ENCODE data around the gene AAR2.

The AAR2 gene, protein sequence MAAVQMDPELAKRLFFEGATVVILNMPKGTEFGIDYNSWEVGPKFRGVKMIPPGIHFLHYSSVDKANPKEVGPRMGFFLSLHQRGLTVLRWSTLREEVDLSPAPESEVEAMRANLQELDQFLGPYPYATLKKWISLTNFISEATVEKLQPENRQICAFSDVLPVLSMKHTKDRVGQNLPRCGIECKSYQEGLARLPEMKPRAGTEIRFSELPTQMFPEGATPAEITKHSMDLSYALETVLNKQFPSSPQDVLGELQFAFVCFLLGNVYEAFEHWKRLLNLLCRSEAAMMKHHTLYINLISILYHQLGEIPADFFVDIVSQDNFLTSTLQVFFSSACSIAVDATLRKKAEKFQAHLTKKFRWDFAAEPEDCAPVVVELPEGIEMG

DNA sequence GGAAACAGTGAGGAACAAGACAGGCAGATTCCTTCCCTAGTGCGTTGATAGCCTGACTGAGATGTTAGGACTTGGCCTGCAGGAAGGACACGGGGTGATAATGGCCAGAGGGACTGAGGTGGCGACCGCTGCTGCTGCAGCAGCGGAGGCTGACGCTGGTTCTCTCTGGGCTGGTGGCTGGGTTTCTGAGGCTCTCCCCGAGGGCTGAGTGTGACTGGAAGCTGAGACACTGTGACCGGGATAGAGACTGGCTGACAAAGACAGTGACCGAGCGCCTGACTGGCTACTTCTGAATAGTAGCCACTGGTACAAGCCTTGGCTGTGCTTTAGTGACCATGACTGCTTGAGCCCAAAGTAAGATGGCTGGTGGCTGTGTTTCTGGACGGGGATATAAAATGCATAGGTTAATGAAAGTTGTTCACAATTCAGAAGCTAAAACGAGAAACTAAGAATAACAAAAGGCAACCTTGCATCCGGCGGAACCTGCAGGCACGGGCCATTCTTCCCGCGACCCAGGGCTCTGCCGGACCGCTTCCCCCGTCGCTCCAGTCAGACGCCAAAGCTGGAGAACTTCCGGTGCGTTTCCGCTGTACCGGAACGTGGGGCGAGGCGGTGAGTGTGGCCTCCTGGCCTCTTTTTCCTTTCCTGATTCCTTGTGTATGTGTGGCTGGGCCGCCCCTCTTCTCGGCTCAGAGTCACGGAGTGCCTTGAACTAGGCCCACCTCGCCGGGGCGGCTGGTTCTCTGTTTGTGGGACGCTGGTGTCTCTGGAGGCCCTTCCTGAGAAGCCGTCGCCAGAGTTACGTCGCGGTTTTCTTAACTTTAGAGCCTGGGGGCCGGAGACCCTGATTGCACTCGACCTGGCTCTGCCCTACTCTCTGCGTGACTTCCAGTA, at the start of gene AAR2:
AAR2 (plus strand) TSS at position 587 of the 894 bp plus-strand sequence. CDS start 3,391 bp downstream, outside the sequence.
- DNase-seq (ENCODE audit: low read depth), result peak; percentile 51

DNA sequence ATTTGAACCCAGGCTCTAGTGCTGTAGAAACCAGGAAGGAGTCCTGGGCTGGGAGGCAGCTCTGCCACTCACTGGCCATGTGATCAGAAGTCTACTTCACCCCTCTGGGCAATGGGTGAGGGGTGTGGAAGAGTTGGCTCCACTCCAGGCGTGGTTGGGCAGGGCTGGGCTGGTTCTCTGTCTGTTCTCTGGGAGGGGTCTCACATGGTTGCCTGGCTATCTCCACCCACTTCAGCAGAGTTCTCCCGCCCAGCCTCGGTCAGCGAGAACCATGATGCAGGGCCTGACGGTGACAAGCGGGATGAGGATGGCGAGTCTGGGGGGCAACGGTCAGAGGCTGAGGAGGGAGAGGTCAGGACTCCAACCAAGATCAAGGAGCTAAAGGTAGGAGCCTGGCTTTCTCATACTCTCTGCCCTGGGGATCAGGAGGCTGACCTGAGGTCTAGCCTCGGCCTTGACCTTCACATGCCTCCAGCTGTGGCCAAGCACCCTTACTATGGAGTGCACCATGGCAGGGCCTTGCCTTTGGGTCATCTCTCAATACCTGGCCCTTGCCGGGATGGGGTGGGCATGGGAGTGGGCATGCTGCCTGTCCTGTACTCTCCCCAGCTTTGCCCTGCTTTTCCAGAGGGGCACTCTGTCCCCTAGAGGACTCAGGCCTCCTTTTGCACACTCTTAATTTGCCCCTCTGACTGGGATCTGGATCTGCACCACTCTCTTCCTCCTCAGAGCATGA, 42.1 kb upstream of the AAR2 start:
- DNase-seq (ENCODE audit: low read depth), result no peak

DNA sequence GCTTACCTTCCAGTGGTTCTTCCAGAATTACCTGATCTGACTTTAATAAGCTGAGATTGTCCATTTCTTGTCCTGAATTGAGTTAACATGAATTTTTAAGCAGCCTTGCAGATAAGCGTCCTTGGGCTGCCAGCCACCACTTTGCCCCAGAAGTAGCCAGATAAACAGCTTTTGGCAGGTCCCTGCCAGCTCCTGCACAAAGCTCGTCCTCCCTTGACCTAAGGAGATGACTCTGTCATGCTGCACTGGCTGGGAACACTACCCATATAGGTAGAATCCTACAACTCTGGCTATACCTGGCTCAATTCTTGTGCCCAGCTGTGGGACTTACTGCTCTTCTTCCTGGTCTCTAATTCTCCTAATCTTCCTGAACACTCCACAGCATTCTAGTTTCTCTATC, 39.6 kb upstream of the AAR2 start:
- no peak for DNase-seq (ENCODE audit: low read depth)

DNA sequence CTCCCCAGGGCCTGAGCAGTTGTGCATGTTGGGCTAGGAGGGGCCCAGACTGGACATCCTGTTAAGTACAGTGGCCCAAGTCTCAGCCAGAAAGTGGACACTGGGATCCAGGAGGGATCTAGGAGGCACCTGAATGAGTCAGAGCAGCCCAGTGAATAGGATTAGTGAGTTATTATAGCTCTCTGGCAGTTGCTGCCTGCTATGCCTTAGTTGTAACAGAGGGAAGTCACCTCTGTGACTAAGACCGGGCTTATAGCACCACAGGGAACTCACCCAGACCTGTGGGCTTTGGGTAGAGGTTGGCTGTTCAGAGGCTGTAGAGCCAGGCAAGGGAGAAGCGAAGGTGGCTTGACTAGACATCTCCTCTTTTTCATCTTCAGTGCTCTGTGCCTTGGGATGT, 39.0 kb upstream of the AAR2 start:
- no peak for DNase-seq (ENCODE audit: low read depth)

DNA sequence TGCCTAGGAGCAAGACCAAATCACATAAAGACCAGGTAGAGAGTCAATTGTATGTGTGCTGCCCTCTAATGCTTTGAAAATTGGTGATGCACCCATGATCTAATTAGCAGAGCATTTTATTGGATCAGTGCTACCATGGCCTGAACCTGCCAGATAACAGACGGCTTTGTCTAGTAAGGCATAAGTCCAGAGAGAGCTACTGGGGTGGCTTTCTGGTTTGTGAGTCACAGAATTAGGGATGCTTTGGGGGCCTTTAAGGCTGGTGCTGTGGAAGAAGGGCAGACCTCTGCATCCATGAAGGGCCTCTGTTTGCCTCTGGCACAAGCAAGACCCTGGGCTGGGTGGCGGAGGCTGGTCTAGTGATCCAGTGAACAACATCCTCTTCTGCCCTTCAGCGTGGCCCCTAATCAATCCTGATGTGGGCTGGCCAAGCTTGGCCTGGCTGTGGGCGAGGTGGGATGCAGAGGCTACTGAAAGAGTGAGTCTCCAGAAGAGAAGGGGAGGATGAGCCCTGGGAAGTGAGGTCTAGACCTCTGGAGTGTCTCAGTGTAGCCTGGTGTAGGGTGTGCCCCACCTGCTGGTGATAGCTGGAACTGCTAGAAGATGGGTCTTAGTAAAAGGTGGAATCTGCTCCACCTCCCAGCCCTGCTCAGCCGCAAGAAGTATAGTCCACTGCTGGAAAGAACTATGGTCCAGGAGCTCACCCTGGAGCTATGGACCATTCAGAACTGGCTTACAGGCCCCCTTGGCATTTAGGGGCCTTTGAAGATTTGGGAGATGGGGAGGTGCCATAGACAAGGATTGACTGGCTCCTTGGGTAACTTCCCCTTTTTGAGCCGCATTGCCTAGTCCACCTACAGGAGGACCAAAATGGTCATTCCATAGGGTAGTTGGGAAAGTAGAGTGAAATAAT, 36.7 kb upstream of the AAR2 start:
- DNase-seq (ENCODE audit: low read depth), result peak; percentile 59

DNA sequence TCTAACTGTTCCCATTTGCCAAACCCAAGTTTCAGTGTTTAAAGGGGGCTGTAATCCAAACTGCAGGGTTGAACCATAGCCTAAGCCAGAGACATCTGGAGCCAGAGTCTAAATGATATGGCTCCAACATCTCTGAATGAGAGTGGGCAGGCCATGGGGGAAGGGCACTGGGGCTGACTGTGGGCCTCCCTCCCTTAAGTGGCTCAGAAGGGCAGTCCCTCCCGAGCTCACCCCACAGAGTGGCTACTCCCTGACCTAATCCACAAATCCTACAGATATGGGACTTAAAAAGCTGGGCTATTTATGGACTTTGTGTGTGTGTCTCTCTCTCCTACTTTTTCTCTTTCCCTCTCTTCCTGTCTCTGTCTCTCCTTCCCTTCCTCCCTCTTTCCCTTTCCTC, 35.8 kb upstream of the AAR2 start:
- no peak for DNase-seq (ENCODE audit: low read depth)

DNA sequence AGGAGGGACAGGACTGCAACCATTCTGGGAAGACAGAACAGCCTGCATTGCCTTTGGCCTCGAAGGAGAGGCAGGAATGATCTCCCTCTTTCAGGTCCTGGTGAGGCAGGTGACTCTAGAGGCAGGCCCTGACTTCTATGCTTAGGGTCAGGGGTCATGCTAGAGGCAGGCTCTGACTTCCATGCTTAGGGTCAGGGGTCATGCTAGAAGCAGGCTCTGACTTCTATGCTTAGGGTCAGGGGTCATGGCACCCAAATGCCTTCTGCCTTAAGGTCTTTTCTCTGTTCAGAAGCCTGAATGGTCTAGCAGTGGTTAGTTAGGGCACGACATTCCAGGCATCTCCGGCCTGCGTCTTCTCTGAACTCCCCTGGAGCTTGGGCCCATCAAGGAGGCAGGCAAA, 35.1 kb upstream of the AAR2 start:
- DNase-seq (ENCODE audit: low read depth), result no peak

DNA sequence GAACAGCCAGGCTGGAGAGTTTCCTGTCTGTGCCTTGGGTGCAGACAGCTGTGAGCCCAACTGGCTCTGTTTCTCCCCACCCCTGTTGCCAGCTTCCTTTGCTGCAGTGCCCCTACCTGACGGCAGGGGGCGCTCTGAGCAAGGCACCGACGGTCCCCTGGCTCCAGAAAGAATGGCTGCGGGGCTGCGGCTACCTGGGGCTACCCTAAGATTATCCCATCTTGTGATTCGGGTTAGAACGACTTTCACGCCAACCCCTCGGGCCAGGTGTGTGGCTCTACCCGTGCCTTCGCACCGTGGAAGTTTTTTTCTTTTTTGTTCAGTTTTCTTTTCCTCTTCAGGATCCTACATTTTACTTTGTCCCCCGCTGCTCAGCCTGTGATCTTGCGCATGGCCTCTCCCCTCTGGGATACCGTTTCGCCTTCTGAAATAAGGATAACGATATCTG, 33.4 kb upstream of the AAR2 start:
- peak; percentile 66 for DNase-seq (ENCODE audit: low read depth)

DNA sequence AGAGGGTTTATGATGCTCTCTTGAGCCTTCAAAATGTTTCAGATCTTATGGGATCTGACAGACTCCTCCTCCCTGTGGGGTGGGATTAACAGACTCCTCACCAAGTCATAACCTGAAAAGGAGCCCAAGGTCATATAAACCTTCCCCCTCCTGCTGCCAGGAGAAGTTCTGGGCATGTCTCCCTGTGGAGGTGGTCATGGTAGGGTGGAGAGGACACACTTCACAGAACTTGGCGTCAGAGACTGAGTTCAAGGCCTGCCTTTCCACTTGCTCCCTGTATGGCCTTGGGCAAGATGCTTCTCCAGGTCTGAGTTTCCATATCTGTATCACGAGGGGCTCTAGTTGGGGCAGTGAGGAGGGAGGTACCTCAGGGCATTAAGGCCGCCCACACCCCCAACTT, 32.4 kb upstream of the AAR2 start:
- no peak for DNase-seq (ENCODE audit: low read depth)

DNA sequence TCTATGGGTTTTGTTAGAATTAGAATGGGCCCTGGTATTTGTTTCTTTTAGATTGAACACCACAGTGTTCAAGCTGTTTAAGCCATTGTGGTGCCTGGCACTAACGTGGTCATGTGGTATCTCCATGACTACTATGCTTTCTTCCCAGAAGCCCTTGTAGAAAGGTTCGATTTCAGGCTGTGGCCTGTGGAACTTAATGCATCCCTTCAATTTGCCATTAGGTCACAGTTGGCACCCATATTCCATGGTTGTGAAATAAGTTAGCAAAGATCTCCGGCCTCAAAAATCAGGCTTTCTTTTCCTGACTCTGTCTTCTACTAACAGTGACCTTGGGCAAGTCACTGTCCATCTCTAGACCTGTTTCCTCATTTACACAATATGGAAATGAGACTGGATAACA, 31.3 kb upstream of the AAR2 start:
- no peak for DNase-seq (ENCODE audit: low read depth)

DNA sequence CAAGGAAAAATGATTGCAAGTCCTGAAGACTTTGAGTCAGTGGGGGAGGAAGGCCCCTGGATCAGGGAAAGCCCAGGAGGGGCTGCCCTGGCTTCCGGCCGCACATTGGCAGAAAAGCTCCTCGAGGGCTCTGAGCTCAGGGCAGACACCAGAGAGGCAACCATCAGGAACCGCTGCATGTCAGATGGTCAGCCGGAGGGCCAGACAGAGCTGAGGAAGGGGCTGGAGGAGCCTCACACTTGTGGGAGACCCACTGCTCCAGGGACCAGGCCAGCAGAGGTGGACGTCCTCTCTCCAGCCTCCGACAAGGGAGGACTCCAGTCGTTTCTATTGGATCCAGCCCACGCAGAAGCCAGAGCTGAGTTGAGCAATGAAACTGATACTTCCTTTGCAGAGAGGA, 30.2 kb upstream of the AAR2 start:
- no peak for DNase-seq (ENCODE audit: low read depth)

DNA sequence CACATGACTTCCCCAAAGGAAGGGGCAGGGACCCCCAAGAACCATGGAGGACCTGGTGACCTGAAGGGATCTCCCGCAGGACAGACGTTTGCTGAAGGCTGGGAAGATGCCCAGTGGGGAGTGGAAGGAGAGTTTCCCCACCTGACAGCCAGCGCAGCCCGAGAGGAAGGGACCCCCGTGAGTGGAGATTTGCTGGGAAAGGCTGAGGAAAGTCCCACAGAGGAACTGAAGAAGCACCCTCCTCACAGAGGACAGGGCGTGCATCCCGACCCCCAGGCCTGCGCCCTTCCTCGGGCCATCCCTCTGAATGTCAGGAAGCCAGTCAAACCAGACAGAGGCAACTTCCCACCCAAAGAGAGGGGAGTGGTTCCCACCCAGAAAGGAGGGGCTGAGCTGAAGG, 29.6 kb upstream of the AAR2 start:
- DNase-seq (ENCODE audit: low read depth), result no peak

DNA sequence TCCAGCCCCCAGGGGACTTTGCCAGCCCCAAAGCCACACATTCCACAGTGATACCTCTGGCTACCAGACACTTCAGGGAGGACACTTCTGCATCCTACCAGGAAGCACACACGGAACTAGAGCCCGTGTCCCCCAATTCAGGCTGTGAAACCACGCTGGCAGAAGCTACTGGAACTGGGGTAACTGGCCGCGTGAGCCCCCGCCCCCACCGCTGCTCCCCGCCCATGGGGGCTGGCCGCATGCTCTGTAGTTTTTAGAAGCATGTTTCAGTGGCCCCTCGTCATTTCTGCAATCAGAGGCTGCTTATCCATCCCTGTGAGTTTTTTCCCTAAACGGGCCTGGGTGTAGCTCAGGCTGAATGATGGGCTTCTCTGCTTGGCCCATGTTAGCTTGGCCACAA, 28.7 kb upstream of the AAR2 start:
- no peak for DNase-seq (ENCODE audit: low read depth)

DNA sequence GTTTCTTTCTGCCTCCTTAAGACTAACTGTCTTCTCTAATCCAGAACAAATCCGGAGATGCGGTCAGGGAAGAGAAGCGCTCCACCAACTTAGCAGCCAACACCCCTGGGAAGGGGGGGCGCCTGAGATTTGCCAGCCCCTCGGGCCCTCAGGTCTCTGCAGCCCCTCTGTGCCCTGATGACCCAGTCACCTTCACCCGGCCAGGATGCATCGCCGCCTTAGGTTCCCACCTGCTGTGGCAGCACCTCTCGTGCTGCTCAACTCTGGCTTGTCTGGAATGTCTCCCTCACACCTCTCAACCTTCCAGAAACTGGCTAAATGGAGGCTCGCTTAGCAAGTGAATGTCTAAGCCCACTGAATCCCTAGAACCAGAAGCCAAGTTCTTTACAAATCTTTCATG, 28.0 kb upstream of the AAR2 start:
- no peak for DNase-seq (ENCODE audit: low read depth)

DNA sequence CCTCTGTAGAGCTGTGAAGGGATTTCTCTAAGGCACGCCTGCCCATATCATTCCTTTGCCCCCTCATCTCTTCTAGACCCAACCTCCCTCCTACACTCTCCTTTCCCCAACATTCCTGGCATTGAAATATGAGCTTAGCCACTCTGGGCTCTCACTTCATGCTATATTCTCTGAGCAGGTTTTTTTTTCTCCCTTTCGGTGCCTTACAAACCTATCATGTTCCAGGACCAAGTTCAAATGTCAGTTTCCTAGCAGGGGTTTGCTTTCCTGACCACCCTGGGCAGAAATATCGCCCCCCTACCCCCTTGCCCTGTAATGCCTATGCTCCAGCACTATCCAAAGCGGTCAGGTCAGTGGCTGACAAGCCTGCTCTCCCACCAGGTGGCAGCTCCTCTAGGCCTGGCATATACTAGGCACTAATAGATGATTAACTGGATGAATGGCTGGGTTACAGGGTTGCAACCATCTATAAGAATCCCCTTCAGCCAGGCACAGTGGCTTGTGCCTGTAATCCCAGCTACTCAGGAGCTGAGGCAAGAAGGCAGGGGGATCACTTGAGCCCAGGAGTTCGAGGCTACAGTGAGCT, 25.7 kb upstream of the AAR2 start:
- DNase-seq (ENCODE audit: low read depth), result no peak

DNA sequence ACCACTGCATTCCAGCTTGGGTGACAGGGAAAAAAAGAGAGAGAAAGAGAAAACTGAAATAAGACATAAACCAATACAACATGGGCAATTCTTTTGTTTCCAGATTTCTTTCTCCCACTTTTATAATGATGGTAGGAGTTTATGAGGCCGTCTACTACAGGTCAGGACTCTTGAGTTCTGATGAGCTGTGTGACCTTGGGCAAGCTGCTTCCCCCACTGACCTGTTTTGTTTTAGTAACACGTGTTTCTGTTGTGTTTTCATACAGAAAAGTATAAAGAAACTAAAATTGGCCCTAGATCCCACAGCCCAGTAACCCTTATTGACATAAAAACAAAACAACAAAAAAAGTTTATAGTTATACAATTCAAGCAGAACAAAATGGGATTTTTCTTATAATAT, 22.9 kb upstream of the AAR2 start:
- DNase-seq (ENCODE audit: low read depth), result no peak

DNA sequence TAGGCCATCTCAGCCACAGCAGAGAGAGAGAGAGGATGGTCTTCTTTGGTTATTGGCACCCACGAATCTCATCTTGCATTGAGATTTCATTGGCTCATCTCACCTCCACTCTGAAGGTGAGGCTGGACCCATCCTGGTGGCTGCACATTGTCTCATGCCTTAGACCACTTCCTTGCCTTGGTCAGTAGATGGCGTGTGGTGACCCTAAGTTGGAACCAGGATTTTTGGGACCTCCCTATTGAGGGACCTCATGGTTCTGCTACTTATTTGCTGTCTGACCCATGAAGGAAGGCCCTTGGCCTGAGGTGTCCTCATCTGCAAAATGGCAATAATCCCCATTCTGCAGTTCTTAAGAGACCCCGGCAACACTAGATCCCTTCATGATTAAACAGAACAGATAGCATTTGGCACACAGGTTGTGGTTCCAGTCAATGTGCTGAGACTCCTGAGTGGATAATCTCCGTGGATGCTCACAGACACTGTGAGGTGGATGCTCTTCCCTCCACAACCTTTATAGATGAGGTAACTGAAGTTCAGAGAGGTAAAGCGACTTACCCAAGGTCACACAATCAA, 21.5 kb upstream of the AAR2 start:
- no peak for DNase-seq (ENCODE audit: low read depth)

DNA sequence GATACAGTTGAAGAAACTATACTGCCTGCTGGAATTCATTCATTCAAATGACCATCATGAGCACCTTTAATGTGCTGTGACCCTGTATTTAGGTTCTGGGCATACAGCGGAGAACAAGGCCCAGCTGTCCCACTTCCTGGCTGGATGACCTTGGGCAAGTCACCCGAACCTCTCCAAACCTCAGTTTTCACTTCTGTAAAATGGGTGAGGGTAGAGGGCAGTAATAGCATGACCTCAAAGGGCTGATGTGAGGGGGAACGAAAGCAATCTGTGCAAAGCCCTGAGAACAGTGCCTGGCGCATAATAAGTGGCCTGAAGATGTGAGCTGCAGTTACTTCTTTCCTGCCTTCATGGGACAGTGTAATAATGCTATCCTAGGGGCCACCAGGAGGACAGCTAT, 20.5 kb upstream of the AAR2 start:
- DNase-seq (ENCODE audit: low read depth), result no peak

DNA sequence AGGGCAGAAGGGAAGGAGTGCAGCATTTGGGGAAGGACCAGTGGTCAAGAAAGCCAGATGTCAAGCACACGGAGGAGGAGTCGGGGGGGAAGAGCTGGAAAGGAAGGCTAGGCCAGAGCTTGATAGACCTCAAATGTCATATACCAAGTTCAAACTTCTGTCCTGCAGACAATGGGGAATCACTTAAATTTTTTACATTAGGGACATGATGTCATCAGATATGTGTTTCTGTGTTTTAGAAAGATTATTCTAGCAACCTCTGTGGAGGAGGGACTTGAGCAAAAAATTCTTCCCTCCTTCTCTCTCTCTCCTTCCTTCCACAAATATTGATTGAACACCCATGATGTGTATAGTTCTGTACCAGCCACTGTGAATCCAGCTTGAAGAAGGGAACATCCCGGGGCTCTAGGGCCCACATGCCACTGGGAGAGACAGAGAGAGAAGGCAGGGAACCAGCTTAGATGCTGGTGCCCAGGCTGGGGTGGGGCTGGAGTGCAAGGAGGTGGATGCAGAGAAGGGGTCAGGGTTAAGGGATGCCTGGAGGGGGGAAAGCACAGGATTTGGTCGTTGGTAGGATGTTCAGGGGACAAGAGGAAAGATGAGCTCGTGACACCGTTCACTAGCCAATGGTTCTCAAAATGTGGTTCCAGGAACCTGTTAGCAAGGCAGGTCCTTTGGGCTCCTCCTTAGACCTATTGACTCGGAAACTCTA, 19.8 kb upstream of the AAR2 start:
- no peak for DNase-seq (ENCODE audit: low read depth)

DNA sequence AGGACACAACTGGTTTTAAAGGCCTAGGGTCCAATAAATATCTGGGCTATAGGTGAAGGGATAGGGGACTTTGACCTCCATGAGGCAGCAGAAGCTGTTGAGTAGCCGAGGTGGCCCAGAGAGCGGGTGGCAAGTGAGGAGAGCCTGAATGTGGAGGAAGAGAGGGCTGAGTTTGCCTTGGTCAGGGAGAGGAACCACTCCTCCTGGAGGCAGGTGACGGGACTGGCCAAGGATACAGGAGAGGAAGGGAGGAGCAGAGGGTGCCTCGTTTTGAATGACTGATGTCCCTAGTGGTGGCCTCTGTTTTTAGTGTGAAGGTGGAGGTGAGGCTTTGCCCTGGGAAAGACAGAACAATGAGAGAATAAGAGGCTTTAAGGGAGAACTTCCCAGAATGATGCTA, 19.1 kb upstream of the AAR2 start:
- DNase-seq (ENCODE audit: low read depth), result no peak

Measured in stimulated activated CD8-positive, alpha-beta memory T cell treated with anti-CD3 and anti-CD28 coated beads, Interleukin-12 subunit alpha, Interleukin-12 subunit beta, amount 100 ng/mL, for 1 hour (primary cell).